ENCODE measurements around the gene IFNLR1.

The IFNLR1 gene

DNA sequence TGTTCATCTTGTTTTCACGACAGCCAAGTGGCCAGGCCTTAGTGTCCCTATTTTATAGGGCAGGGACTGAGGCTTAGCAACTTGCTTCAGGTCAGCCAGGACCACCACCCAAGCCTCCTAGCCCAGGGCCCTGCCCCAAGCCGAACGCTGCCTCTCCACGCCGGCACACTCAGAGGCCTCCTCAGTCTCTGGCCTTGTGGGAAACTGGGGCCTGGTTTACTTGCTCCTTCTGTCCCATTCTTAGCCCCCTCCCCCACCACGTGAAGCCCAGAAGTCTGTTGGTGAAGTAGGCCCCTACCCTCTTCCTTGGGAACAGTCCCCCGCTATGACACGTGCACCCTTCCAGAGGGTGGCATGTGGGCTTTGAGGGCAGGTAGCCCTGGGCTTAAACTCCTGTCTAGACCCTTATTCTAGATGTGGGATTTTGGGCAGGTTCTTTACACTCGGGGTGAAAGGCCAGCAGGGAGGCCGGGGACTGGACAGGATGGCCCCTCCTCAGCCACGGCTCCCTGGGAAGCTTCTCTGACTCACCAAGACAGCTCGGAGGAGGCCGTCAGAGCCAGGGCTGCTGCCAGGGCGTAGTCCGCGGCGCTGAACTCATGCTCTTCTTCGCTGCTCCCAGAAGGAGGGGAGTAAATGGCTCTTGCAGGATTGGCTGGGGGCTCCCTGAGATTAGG is 79.5 kb downstream of the IFNLR1 start:
- DNase-seq (ENCODE audit: low read depth in 2 of 3, low spot score in 1 of 3): no peak

DNA sequence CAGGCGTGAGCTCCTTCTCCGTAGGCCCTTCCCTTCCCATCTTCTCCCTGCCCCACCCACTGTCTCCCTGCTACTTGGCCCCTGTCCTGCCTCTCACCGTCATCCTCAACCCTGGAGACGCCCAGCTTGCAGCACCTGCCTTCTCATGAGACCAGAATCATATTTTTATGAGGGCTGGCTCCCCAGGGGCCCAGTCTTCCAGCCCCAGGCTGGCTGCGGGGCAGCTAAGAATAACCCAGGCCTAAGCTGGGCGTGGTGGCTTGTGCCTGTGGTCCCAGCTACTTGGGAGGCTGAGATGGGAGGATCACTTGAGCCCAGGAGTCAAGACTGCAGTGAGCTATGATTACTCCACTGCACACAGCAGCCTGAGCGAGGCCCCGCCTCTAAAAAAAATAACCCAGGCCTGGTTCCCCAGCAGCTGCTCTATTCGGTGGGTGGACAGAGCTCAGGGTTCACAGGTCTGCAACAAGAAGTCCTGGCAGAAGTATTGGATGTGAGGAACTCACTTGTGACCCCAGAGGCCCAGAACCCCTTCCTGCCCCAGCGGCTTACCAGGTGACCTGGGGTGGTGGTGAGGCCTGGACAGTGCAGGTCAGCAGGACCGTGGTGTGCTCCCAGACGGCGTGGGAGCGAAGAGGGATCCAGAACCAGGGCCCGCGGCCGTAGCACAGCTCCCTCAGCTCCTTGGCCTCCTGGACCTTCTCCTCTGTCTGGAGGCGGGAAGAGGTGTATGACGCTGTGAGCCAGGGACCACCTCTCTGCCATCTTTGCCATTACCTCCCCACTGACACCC is 81.5 kb downstream of the IFNLR1 start:
- DNase-seq (ENCODE audit: low read depth in 2 of 3, low spot score in 1 of 3): no peak

DNA sequence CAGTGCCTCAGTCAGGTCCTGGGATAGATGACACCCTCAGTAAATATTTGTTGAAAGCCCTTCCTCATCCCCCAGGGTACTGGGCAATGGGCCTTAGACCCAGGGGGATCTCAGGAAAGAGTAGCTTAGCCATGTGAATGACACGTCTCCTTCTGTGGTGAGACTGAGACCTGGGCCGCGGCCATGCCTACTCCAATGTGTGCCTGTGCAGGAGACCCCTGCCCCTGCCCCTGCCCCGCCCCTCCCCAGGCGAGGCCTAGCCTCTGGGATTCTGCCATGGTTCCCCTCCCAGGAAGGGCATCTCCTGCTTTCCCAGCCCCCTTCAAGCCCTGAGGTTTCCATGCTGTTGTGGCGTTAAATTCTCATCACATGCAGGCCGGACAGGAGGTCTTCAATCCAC is 82.2 kb downstream of the IFNLR1 start:
- DNase-seq (ENCODE audit: low read depth in 2 of 3, low spot score in 1 of 3): no peak
